Activated CD4-positive, CD25-positive, alpha-beta regulatory T cell treated with anti-CD3 and anti-CD28 coated beads, Interleukin-2, amount 50 U/mL, for 16 hours (primary cell): Measurements from ENCODE around the gene PM20D2.
"Not testable (repeated sequence)": the region's sequence is repeated elsewhere in the genome, so short reads cannot be mapped to it uniquely, and the experiment has no call there.

Experiments
- DNase-seq: peaks from one replicate; pipeline ENCODE4 v3.0.0-alpha.2; 2020; ENCODE audit warnings: low read depth, low spot score

PM20D2 gene, protein sequence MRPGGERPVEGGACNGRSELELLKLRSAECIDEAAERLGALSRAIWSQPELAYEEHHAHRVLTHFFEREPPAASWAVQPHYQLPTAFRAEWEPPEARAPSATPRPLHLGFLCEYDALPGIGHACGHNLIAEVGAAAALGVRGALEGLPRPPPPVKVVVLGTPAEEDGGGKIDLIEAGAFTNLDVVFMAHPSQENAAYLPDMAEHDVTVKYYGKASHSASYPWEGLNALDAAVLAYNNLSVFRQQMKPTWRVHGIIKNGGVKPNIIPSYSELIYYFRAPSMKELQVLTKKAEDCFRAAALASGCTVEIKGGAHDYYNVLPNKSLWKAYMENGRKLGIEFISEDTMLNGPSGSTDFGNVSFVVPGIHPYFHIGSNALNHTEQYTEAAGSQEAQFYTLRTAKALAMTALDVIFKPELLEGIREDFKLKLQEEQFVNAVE

DNA sequence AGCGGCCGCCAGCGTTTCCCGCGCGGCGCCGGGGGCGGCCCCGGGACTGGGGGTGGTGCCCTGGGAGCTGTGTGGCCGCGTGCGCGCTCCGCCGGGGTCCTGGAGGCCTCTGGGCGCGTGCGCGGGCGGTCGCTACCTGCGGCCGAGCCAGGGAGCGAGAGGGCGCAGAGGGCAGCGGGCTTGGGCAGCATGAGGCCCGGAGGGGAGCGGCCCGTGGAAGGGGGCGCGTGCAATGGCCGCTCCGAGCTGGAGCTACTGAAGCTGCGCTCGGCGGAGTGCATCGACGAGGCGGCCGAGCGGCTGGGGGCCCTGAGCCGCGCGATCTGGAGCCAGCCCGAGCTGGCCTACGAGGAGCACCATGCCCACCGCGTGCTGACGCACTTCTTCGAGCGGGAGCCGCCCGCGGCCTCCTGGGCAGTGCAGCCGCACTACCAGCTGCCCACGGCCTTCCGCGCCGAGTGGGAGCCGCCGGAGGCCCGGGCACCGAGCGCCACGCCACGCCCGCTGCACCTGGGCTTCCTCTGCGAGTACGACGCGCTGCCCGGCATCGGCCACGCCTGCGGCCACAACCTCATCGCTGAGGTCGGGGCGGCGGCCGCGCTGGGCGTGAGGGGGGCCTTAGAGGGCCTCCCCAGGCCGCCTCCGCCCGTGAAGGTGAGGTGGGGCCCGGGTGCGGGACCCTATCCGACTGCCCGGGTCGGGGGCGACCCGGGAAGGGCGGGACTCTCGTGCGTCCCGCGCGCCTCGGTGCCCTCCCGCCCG lies at the start of gene PM20D2:
Gene PM20D2 (plus strand): TSS at position 100 of the 762 bp plus-strand sequence. CDS start 90 bp downstream, at position 190.
- DNase-seq = peak; percentile 29

DNA sequence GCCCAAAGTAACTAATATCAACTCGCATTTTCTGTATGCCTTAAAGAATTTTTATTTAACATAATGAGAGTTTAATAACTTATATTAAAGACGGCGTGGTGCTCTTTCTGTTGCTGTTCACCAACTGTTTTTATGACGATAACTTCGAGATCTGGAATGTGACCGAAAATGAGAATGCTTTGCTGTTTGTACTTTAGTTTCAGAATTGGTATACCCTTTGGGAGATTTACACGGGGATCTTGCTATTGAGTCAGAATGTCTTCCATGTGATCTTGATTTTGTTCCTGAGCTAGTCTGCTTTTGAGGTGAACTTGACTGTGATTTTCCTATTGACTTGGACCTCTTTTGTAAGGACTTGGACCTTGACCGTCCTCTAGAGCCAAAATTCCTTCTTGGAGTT lies 47.4 kb upstream of the PM20D2 start:
- no peak for DNase-seq

DNA sequence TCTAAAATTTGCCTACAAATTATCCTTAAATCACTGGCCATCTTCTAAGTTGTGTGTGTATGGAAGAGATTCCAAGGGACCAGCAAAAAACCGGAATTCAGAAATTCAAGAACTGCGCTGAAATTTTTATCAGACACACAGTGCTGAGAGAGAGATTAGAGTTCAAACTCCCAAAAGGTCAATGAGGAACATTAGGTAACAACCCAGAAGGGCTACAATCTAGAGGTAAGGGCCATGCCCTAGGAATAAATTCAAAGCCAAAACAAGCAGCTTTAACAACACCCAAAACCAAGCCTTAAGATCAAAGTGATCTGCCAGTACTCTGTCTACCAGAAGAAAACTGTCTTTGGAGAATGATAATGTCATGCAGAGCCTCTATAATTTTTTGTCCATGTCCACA lies 45.7 kb upstream of the PM20D2 start:
- no peak for DNase-seq

DNA sequence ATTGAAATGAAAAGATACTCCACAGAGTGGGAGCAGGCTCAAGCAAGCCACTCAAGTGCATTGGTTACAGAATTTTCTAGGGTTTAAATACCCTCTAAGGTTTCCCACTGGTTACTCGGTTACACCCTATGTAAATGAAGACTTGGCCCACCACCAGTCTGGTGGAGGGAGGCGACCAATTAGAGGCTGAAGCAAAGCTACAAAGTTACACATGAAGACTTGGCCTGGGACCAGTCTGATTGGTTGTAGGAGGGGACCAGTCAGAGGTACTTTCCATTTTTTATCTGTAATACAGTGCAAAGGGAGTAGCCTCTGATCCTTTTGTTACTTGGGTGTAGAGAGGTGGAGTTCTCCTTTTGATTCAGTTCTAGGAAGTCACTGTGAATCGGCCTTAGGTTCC lies 35.6 kb upstream of the PM20D2 start:
- DNase-seq = no peak

DNA sequence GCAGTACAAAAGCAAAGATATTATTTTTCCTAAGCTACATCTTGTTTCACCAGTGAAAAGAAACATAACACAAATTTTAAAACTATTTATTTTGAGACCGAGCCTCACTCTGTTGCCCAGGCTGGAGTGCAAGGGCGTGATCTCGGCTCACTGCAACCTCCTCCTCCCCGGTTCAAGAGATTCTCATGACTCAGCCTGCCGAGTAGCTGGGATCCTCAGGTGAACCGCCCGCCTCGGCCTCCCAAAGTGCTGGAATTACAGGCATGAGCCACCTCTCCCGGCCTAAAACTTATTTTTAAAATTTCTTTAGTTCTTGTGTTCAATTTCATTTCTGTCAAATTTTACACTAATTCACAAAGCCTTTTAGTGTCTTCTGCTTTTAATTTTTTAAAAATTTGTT lies 33.9 kb upstream of the PM20D2 start:
- DNase-seq = no peak

DNA sequence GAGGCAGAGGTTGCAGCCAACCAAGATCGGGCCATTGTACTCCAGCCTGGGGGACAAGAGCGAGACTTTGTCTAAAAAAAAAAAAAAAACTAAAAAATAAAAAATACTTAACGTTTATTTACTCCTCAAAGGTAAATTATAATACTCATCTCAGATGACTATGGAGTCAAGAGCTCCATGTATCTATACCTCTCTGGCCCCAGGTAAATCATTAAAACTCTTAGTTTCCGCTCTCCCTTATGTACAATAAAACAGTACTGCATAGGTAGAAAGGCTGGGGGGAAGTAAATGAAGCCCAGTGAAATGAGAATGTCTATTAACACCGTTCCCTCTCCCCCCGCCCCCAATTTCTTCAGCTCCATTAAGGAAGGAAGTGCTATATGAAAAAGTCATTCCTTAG lies 29.2 kb upstream of the PM20D2 start:
- DNase-seq = no peak

DNA sequence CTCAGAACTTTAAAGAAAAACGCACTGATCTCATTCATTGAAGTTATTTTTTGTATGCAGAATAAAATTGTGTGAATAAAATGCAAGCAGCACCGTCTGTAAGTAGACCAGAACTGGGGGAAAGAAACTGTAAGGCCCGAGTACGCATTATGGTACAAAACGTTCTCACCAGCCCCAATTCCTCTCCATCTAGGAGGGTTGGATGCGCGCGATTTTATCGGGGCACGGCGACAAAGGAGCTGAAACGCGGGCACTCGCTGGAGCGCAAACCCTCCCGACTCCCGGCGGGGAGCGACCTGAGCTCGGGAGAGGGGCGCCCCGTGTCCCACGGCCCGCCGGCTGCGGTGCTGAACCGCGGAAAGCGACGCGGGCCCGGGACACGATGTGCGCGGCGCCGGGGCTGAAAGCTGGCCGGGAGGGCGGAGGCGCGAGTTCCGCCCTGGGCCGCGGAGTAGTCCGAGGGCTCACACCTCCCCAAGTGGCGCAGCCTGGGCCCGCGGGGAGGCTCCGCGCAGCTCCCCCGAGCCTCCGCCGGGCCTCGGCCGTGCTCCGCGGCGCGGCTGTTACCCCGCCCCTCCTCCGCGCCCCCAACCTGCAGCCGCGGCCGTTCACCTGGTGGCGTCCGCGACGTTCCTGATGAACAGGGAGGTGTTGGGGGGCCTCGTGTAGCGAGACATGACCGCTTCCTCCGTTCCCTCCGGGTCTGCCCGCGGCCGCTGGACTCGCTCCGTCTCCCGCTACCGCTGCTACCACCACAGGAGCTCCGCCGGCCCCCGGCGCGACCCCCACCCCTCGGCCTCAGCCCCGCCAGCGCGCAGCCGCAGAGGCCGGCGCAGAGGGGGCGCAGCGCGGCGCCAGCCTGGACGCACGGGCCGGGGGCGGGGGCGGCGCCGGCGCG lies 28.4 kb upstream of the PM20D2 start, which contains the start of gene SRSF12:
Gene SRSF12 (minus strand): TSS at position 861 of the 898 bp plus-strand sequence. CDS start 184 bp downstream, at position 677.
- no peak for DNase-seq

DNA sequence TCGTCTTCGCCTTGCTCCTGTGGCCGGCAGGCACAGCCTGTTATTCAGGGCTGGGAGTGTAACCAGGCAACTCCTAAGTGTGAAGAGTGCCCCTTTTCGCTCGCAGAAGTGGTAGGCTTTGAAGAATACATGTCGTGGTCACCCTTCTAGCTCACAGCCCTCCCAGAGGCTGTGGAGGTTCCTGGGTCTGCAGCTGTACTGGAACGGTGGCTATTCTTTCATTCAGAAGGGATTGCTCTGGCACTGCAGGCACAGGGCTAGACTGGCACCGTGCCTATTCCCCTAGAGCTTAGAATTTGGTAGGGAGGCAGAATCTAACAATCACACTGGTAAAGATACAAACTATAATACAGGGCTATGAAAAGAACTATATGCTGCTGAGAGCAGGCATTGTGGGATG lies 26.9 kb upstream of the PM20D2 start:
- DNase-seq = no peak

DNA sequence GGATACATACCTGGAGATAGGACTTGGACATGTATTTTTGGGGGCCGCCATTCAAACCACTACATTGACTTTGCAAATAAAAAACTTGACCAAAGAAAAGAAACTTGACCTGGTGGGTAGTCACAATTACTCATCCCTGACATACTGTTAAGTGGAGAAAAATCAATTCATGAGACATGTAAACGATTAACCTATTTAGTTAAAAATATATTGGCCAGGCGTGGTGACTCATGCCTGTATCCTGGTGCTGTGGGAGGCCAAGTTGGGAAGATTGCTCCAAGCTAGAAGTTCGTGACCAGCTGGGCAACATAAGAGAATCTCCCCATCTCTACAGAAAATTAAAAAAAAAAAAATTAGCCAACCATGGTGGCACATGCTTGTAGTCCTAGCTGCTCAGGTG lies 25.5 kb upstream of the PM20D2 start:
- no peak for DNase-seq

DNA sequence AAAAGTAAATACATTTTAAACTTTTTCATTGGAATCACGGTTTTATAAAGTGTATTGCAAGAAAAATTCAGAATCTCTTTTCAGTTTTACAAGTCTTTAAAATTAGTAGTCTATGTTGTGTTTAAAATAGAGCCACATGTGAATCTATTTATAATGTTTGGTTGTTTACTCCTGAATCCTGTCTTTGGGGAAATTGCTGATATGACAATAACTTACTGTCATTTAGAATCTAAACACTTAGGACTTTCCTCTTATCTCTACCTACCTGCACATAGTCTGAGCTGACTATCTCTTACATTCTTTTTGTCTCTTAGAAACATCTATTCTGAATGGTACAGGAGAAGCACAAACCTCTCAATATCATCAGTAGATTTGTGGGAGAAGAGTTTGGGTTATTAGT lies 23.9 kb upstream of the PM20D2 start:
- no peak for DNase-seq

DNA sequence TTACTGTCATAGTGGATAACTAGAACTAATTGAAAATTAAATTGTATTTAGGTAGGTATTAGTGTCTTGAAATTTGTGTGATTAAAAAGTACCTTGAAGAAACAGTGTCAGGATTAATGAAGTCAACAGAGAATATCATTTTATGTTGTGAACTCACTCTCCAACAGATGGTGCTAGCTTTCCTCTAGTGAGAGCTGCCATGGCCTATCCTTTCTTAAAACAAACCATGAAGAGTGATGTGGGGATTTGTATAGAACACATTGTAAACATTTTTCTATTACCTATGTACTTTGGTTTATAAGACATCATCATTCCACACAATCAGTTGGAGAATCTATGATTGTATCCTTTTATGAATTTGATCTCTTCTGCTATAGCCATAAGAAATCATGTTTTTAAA lies 23.2 kb upstream of the PM20D2 start:
- no peak for DNase-seq

DNA sequence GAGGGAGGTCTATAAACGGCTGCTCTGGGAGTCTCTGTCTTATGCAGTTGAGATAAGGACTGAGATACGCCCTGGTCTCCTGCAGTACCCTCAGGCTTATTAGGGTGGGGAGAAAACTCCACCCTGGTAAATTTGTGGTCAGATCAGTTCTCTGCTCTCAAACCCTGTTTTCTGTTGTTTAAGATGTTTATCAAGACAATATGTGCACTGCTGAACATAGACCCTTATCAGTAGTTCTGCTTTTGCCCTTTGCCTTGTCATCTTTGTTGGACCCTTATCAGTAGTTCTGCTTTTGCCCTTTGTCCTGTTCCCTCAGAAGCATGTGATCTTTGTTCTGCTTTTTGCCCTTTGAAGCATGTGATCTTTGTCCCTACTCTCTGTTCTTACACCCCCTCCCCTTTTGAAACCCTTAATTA lies 17.6 kb upstream of the PM20D2 start:
- DNase-seq = not testable (repeated sequence)

DNA sequence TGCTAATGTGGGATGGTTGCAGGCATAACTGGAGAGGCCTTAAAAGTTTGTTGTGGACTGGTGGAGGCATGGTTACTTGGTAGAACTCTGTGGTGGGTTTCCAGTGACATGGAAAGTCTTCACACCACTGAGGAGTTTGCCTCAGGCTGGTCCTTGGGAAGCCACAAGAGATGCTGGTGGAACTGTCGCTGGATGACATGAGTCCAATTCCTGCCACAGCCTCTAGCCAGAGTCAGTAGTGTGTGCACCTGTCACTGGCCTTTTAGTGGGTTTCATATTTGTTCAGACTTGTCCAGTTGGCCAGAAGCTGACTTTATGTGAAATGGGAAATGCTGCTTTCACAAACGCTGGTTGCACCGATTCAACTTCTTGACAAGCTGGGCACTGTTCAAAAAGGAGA lies 14.3 kb upstream of the PM20D2 start:
- no peak for DNase-seq

DNA sequence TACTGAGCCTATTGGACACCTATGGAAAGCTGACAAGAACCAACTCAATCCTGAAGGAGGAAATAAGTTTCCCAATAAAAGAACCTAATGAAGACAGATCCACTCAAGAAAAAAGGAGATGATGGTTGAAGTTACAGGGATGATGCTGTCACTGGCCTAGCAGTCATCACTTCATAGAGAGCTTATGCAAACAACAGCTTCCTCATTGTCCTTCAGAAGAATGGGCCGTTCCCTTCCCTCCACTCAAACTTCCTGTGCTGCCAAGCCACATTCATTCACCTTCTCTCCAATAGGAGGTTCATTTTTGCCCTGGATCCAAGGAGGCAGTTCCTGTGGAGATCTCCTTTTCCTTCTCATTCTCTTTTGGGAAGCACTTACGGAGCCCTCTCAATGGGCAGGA lies 13.8 kb upstream of the PM20D2 start:
- DNase-seq = no peak

DNA sequence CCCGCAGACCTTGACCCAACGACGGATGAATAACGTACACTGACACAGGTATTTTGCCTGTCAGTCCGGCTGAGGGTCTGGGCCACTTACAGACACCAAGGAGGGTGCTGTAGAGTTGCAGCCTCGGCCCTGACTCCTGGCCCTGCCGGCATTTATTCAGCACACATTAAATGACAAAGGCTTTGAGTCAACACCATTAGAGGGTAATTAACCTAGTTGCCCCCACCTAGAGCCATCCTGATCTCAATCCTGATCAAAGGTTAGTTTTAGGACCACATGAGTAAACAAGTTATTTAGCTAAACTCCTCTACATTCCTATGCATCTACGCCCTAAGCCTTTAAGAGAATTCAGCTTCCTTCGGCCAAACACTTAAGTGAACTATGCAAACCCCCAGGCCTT lies 11.9 kb upstream of the PM20D2 start:
- DNase-seq = no peak

DNA sequence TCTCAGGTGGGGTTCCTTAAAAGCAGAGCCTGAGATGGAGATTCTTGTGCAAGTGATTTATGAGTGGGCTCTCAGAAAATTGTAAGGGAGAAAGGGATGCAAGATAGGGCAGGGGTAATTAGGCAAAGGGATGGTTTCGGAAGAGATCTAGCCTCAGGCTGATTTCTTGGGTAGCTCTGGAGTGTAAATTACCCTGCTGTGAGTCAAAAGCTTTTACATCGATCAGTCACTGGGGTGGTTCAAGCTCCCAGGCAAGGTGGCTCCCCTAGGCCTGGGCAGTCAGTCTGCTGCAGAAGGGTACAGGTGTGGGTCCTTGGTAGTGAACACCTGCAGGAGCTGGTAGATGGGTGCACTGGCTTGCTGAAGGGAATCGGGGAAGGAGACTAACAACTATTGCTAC lies 11.1 kb upstream of the PM20D2 start:
- no peak for DNase-seq

DNA sequence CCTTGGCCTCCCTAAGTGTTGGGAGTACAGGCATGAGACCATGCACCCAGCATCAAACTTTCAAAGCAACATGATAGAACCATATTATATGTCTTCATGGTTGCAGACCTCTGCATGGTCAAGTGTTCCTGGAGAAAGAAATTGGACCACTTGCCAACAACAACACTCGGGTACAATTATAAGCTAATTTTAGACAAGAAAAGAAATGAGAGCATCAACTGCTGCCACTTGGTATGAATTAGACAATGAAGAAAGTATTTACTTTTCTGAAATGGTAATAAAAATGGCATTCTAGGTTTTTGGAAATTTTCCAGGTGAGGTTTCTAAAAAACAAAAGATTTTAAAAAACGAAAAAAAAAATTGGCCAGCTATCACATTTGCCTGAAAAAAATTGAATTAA lies 7.7 kb upstream of the PM20D2 start:
- DNase-seq = no peak

DNA sequence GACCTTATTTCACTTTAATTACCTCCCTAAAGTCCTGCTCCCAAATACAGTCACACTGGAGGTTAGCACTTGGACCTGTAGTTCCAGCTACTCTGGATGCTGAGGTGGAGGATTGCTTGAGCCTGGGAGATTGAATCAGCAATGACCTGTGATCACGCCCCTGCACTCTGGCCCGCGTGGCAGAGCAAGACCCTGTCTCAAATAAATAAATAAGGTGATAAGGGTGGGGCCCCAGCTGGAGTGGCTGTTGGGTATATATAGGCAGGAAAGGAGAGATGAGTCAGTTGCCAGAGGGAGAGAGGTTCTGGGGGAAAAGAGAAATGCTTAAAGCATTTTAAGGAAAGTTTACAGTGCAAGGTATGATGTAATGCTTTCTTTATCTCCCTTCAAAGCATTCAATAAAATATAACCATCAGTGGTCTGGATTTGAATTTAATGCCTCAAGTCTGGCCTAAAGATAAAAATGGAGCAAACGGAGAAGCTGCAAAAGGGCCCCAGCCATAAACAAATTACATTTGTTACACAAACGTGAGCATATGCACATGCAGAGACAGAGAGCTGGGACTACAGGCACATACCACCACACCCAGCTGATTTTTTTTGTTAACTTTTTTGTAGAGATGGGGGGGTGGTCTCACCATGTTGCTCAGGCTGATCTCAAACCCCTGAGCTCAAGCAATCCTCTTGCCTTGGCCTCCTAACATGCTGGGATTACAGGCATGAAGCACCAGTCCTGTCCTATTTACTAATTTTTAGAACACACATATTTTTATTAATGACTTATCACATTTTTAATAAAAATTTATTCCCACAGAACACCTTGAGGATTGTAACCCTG lies 6.1 kb upstream of the PM20D2 start:
- no peak for DNase-seq

DNA sequence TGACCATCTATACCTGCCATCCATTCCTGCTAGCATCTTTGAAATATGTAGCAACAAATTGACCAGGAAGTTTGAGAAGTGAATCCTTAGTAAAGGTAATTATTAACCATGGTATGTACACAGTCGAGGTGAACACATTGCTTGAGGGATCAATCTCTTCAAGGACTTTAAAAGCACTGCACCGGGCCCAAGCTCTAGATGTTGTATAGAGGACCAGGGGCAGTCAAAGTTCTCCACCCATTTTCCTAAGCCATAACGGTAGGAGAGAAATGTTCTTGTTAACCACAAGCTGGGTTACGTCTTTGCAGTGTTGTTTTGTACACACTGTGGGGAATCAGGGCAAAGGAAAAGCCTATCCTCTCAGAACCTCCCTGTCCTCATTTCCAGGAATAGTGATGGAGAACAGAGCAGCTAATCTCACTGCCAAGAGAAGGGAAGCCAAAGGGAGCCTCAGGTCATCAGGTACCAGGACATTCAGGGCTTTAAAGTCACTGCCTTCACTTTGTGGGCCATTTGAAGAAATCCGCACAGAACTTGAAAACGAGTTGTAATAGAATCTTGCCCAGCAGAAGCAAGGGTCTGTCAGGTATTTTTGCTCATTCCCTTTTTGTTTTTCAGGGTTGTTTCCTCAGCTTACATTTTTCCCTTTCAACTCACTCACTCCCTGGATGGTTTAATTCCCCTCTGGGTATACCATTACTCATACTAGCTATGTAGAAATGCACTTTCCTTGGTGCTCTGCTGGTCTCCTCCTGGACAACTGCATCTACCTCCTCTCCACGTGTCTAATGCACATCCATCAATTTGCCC lies 5.3 kb upstream of the PM20D2 start:
- no peak for DNase-seq

DNA sequence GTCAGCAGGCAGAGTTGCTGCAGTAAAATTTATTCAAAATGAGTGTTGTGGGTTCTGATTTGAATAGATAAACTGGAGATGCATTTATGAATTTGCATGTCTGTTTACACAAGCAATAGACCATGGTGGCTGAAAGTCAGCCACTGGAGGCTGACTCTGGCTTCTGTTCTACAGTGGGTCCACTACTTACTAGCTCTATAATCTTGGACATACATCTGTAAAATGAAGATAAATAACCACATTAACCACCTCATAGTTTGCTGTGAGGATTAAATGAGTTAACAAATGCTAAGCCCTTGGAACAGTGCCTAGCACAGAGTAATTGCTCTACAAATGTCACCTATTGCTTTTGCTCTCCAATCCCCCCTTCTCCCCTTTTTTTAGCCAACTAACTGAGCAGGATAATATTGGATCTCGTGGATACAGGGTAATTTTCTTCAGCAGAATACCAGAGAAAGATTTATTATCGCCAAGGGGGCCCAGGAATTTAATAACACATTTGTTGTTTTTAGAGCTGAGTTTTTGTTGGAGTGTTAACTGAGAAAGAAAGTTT lies 1.4 kb upstream of the PM20D2 start:
- no peak for DNase-seq
